Epithelial cell of proximal tubule (primary cell): ENCODE measurements around the gene C9orf57. TPM values are rescaled to one million over a fixed set of nuclear protein-coding genes. Genes with fewer than 3 reads are reported as not detected.
"Not testable (repeated sequence)": the region's sequence is repeated elsewhere in the genome, so short reads cannot be mapped to it uniquely, and the experiment has no call there.

ENCODE experiments used
- DNase-seq: peaks from one replicate; pipeline ENCODE4 v3.0.0-alpha.2; 2011; ENCODE audit warnings: low read depth
- H3K4me3 ChIP-seq: 2 replicates; pipeline ENCODE4 v1.5.1; 2011; ENCODE audit warnings: low read depth, mild to moderate bottlenecking, low read length
- CTCF ChIP-seq: conservative IDR thresholded peaks from 2 replicates; pipeline ENCODE4 v1.5.1; 2012; ENCODE audit warnings: low read depth, mild to moderate bottlenecking, low read length
- total RNA-seq: library from RNA; depleted of rRNA; stranded (reverse); fragments of >200 nt; gene quantifications from 2 replicates; pipeline ENCODE4 v1.2.3, GENCODE V29; 2015

C9orf57 gene
- total RNA-seq, 1 donor from 2014 or later: not detected

- H3K4me3 ChIP-seq: no peak overlapping the region
- no peak for DNase-seq
- TF ChIP-seq CTCF: no peak
These were observed 34.5 kb downstream of the C9orf57 start for GRCh38 chr9:72025906-72026305.

GRCh38 chr9:72023596-72023995 is 36.8 kb downstream of the C9orf57 start:
- no peak for TF ChIP-seq CTCF
- DNase-seq: no peak

GRCh38 chr9:72022841-72023240 is 37.6 kb downstream of the C9orf57 start:
- DNase-seq: no peak

More at GRCh38 chr9:72023596-72023995, 36.8 kb downstream of the C9orf57 start:
- no peak overlapping the region for H3K4me3 ChIP-seq

GRCh38 chr9:72013292-72013760 is 47.1 kb downstream of the C9orf57 start:
- H3K4me3 ChIP-seq: no peak overlapping the region
- no peak for DNase-seq
- no peak for TF ChIP-seq CTCF

More at GRCh38 chr9:72022841-72023240, 37.6 kb downstream of the C9orf57 start:
- H3K4me3 ChIP-seq: no peak overlapping the region
- TF ChIP-seq CTCF: no peak

GRCh38 chr9:72012646-72013045 is 47.8 kb downstream of the C9orf57 start:
- no peak overlapping the region for H3K4me3 ChIP-seq
- TF ChIP-seq CTCF: no peak
- no peak for DNase-seq

- not testable (repeated sequence) for H3K4me3 ChIP-seq, DNase-seq
These were observed 52.7 kb downstream of the C9orf57 start for GRCh38 chr9:72007726-72008125.

GRCh38 chr9:72006501-72006900 is 53.9 kb downstream of the C9orf57 start:
- no peak for TF ChIP-seq CTCF
- no peak overlapping the region for H3K4me3 ChIP-seq
- DNase-seq: no peak
